Measurements from ENCODE around the gene PFKM.
"Not testable (repeated sequence)": the region's sequence is repeated elsewhere in the genome, so short reads cannot be mapped to it uniquely, and the experiment has no call there.

Gene PFKM

DNA sequence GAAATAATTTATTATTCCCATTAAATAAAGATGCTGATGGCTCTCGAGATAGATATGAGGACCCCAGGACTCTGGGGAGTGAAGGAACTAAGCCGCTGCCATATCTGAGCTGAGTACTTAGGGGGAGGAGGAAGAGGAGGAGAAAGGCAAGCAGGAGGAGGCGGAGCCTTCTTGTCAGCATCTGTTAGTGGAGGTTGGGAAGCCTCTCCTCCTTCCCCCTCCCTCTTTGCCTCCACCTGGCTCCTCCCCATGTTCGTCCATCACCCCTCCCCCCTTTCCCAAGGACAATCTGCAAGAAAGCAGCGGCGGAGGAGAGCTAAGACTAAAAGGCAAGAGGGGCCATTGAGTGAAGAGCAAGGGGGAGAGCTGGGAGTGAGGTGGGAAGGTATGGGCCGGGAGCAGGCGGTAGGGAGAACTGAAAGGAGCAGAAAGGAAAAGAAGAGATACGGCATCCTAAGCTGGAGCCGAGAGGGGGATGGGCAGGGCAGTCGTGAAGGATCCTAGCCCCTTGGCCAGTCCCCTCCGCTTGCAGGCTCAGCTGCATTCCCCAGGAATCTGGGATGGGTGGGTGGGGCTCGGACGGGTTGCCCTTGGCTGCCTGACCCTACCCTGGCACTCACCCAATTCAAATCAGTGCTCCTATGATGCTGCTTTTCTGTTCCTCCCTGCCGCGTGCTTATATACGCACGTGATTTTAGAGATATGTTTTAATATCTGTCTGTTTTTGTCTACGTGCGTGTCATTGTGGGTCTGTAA is at the start of gene PFKM:
Gene PFKM, plus strand, starts transcription at position 287 of the 756 bp plus-strand sequence. CDS start 3,411 bp downstream, outside the sequence.
- FAIRE-seq = no peak

DNA sequence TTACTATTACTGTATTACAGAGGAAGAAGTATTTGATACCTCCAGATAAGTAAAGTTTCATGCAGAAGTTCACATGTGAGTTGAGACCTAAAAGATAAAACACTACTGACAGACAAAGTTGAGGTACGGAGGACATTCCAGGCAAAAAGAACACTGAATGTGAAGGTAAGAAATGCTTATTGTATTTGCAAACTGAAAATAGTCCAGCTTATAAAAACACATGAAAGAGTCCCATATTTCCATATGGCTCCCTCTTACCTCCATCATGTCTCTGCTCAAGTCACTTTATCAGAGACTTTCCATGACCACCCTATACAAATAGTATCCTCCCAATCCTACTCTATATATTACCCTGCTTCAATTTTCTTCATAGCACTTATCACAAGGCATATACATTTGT is 49.1 kb upstream of the PFKM start:
- FAIRE-seq = no peak

DNA sequence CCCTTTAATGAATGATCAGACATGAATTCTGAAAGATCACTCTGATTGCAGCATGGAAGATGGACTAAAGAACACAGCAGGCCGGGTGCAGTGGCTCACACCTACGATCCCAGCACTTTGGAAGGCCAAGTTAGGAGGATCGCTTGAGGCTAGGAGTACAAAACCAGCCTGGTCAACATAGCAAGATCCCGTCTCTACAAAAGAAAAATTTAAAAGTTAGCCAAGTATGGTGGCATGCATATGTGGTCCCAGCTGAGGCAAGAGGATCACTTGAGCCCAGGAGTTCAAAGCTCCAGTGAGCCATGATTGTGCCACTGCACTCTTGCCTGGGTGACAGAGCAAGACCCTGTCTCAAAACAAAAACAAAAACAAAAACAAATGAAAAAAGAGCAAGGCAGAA is 48.4 kb upstream of the PFKM start:
- no peak for FAIRE-seq

DNA sequence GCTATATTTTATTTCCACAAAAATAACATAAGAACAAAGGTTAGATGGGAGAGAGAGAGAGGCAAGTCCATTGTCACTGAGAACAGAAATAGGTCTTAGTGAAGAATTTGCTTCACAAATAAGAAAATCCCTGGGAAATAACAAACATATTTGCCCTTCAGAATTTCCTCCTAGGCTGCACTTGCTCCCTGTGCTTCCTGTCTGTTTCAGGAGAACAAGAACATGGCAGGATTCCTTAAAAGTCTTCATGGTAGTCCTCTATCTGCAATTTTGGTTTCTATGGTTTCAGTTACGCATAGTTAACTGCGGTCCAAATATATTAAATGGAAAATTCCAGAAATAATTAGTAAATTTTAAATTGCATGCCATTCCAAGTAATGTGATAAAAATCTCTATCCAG is 47.4 kb upstream of the PFKM start:
- FAIRE-seq = no peak

DNA sequence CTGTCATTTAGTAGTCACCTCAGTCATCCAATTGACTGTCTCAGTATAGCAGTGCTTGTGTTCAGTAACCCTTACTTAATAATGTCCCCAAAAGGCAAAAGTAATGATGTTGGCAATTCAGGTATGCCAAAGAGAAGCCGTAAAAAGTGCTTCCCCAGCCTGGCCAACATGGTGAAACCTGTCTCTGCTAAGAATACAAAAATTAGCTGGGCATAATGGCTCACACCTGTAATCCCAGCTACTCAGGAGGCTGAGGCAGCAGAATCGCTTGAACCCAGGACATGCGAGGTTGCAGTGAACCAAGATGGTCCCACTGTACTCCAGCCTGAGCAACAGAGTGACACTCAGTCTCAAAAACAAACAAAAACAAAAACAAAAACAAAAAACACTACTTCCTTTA is 46.9 kb upstream of the PFKM start:
- FAIRE-seq = no peak

DNA sequence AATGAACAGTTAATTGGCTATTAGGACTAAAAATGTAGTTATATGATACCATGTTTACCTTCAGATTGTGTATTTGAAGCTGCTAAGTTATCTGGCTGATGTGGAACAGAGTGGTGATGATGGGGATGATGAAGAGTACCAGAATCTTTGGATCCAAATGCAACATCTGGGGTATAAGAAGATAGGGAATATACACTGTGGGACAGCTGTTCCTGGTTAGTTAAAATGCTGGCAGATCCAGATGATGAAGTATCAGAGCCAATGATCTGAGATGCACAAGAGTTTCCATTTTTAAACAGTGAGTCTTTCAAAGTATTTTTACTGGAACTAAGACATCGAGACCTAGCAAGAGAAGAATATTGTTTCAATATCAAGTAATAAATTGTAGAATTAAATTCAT is 44.9 kb upstream of the PFKM start:
- FAIRE-seq = no peak

DNA sequence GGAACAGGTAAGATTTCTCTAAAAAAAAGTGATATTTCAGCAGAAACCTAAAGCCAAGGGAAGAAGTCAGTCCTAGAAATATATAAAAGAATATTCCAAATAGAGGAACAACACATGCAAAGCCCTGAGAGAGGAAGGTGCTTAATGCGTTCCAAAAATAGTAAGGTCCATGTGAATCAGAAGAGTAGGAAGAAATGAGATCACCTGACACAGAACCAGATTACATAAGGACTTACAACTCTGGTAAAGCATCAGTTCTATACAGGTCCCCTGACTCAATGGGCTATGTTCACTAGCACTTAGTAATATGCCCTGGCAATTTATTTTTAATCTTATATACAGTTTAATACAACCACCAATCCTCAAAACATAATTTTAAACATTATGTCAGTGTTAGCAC is 43.3 kb upstream of the PFKM start:
- no peak for FAIRE-seq

DNA sequence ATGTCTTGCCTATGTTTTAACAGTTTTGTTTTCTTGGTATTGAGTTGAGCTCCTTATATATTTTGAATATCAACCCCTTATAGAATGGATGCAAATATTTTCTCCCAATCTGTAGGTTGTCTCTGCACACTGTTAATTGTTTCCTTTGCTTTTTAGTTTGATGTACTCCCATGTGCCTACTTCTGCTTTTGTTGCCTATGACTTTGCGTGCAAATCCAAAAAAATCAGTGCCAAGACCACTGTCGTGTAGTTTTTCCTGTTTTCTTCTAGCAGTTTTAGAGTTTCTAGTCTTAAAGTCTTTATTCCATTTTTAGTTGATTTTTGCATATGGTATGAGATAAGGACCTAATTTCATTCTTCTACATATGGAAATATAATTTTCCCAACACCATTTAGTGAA is 42.1 kb upstream of the PFKM start:
- no peak for FAIRE-seq

DNA sequence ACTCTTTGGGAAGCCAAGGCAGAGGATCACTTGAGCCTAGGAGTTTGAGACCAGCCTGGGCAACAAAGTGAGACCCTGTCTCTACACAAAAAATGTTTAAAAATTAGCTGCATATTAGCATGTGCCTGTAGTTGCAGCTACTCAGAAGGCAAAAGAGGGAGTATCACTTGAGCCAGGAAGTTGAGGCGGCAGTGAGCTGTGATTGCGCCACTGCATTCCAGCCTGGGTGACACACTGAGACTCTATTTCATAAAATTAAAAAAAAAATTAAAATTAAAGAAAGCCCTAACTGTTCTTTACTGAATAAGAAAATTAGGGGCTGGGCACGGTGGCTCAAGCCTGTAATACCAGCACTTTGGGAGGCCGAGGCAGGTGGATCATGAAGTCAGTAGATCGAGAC is 40.3 kb upstream of the PFKM start:
- no peak for FAIRE-seq

DNA sequence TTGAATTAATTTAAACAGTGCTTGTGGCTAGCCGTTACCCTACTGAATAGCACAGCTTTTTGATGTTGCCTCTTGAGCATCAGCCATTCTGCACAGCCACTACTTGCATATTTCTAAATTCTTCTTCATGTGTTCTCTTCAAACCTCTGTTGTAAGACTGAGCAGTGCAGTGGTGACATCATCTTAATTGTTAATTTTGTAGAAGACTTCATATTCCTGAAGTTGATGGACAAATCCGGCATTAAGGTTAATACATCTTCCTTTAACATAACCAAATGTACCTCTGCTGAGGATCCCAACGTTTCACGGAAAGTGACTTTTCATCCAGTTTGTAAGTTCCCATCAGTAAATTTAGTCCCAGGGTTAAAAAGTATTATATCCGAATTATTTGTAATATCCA is 38.9 kb upstream of the PFKM start:
- FAIRE-seq = no peak

DNA sequence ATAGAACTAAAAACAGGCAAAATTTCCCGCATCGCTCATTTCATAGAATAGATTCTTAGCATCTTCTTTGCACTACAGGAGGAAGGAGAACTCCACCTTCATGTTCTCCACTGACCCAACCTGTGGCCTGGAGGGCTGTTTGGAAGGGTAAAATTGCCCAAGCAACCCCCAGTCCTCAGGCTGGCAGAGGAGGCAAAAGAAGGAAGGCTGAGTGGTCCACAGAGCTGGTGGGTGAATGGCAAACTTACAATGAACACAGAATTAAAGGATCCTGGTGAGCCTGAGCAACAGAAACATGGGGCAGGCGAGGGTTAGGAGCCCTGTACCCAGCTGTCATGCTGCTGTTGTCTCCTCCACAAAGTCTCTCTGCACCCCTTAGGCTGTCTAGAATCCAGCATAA is 38.3 kb upstream of the PFKM start:
- FAIRE-seq = no peak

DNA sequence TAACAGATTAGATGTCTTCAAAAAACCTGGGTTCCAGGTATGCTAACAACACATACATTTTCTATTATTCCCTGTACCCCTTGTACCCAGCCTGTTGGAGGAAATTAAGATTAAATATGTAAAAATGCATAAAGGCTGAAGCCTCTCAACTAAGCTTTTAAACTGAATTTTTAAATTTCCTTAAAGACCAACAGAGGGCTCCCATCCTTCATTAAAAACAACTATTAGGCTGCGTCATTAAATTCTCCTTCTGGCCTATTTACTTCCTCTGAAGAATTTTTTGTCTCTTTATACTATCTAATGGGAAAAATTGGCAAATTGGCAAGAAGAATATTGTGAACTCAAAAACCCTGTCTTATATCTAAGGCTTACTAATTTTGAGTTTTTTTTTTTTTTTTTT is 35.1 kb upstream of the PFKM start:
- FAIRE-seq = no peak

DNA sequence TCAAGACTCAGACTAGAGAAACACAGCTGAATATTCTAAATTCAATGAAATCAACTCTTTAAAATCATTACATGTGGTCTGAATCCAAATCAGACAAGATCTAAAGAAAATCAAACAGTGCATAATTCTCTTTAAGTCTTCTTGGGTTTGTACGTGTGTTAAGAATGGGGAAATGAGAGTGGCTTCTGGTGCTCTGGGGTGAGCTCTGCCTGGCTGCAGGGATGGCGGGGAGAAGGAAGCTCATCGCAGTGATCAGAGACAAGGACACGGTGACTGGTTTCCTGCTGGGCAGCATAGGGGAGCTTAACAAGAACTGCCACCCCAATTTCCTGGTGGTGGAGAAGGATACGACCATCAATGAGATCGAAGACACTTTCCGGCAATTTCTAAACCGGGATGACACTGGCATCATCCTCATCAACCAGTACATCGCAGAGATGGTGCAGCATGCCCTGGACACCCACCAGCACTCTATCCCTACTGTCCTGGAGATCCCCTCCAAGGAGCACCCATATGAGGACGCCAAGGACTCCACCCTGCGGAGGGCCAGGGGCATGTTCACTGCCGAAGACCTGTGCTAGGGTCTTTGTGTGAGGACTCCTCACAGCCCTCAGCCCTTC is 34.2 kb upstream of the PFKM start:
- FAIRE-seq = no peak

DNA sequence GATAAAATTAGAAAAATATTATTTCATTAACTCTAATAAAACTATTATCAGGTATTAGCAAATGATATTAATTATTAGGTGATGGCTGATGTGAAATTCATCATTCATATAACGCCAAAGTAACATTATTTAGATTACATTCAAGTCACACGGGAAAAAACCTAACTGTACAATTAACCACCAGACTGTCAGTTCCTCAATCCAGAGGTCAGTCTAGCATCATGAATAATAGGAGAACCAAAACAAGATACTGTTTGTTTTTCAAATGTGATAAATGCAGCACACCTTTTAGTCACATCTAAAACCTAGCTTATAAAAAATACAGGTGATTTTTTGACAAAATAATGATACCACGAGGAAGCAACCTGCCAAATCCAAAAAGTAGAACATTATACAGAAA is 32.8 kb upstream of the PFKM start:
- FAIRE-seq = no peak

DNA sequence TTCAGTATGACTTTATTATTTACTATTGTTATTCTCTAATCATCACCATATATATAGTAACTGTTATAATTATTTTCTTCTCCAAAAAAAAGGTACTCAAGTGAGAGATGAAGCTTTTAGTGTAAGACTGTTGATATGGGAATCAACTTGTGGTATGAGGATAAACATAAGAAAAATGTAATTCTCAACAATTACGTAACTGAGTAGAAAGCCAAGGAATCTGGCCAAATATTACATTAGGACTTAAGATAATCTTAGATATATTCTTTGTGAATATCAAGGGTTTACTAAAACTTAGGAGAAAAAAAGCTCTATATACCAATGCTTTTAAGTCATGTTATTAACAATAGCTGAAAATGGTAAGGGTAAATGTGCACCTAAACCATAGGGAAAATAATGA is 26.6 kb upstream of the PFKM start:
- no peak for FAIRE-seq

DNA sequence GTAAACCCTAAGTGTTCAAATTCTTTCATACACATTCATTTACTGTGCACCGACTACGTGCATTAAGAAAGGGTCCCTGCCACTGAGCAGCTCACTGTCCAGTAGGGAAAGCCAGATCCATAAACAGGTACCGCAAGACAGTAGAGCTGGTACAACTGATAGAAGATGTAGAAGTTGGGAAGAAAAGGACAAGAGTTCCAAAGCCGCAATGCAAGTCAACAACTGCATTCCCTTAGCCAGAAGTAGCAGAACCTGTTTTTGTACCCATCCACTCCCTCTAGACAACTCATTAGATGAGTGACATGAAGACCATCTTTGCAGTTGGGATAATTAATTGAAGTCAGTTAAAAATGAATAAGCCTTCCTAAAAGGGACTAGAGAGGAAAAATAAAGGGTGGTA is 14.6 kb upstream of the PFKM start:
- no peak for FAIRE-seq

DNA sequence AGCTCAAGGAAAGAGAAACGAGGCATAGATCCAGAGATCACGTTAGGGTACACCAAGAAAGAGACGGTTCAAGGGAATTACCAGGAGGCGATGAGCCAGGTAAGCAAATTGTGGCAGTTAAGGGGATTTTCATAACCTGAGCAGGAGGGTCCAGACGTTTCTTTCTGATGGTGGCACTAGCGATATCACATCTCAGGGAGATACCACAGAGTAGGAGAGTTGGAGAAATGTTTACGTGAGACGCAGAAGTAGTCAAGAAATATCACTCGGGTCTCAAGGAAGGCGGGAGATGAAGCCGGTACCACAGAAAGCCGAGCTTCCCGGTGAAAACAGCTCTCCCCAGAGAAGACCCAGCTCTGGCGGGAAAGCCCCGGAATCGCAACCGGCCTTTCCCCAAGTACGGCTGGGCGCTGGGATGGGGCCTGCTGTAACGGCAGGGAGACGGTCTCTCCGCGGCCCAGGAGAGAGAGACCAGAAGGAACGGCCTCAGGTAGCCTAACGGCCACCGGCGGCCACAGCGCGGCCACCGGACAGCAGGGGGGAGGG is 13.8 kb upstream of the PFKM start:
- FAIRE-seq = no peak

DNA sequence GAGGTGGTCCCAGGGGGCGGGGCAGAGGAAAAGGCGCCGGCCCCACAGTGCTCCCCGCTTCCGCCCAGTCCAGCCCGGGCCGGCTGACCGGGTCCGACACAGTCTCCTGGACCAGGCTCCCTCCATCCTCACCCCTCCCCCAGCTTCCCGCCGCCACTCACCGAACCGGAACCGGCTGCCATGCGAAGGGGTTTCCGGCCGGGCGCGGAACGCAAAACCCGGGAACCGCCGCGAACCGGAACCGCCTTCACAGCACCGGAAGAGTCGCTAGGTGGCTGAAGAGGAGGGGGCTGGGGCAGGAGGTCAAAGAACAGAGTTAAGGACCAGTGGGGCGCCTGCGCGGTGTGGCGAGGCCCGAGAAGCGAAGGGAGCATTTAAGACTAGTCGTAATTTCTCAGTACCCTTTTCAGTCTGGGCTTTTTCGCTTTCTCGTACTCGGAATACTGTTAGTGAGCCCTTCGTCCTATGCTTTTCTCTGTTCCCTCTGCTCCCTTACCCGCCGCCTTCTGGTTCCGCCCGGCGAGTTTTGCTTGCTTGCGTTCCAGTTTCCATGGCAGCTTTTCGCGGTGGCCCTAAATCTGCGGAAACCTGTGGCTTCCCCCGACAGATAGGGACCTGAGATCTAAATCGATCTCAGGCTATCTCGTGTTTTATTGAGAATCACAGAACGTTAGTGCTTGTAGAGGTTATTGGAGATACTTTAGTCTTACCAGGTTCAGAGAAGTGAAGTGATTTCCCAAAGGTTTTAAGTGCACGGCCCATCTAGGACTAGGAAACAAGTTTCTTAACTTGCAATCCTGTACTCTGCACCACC is 13.1 kb upstream of the PFKM start, which contains the start of gene SENP1:
Gene SENP1, minus strand, starts transcription at position 213 of the 814 bp plus-strand sequence. CDS start 4,607 bp downstream, outside the sequence.
- no peak for FAIRE-seq

DNA sequence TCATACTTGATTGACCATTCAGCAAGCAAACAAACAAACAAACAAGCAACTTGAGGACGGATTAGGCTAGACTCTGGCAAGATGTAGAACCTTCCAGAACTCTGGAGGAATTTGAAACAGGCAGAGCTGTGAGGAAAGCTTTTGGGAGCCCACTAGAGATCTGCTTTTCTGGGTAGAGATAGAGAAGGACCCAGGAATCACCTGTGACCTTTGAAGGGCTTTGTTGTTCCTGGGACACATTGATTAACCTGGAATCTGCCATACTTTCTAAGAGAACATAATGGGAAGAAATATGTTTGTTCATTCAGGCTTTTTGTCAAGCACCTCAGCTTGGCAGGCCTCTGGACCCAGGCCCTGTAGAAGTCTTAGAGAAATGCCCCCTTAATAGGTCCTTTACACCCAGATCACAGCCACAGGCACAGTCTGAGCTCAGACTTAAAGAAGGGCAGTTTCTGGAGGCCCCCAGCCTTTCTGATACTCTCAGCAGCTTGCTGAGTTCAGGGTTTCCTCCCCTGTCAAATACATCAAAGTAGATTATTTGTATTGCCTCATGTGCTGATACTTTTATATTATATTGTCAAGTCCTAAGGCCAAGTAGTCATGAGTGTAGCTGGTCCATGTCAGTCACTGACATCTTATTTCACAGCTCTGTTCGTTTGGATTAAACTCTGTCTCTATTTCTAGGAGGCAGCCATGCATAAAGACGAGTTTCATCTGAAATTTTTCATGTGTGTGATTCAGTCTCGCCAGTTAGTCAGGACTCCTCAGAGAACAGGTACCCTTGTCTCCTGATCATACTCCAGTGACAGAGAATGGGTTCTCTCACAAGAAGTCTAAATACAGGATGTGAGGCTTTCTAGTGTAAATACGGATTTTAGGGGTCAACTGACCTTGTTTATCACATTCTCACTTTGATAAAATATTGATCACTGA is 12.2 kb upstream of the PFKM start:
- FAIRE-seq = no peak

DNA sequence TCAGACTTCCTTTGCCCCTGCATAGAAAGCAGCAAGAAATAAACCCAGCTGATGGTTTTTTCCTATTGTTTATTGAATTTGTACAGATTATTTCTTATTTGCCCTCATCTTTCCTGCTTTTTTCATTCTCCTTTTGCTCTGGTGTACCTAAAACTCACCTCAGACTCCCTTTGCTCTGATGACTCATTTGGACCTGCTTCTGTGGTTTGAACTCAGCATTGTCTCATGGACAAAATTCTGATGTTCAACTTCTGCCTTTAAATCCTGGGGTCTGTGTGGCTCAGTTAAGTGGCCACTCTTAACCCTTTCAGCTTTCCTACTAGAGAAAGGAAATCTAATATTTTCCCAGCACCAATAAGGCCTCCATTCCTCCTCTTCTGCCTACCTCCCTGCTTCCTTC is 9.7 kb upstream of the PFKM start:
- FAIRE-seq = no peak

DNA sequence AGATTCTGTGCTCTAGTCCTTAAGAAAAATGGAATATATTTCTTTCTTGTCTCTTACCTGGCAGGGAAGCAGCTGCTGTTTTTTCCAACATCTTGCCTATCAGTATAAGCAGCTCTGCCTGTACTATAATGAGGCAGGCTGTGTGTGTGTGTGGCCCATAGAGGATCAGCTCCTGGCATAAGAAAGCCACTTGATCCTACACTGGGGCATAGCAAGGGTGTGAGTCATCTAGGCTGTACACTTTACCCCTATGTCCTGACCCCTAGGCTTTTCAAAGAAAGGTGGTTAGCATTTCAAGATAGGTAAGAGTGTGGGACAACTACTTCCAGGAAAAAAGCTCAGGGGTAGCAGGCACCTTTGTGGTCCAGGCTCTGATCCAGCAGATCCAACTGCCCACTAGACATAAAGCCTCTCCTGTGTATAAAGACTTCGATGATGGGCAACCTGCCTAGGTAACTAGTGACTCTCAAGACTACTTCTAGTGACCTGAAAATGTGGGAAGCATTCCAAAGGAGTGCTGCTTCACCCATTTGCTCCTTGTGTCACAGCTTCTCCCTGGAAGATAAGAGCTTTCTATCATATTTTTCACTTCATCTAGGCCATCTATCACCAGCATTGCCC is 8.4 kb upstream of the PFKM start:
- no peak for FAIRE-seq

DNA sequence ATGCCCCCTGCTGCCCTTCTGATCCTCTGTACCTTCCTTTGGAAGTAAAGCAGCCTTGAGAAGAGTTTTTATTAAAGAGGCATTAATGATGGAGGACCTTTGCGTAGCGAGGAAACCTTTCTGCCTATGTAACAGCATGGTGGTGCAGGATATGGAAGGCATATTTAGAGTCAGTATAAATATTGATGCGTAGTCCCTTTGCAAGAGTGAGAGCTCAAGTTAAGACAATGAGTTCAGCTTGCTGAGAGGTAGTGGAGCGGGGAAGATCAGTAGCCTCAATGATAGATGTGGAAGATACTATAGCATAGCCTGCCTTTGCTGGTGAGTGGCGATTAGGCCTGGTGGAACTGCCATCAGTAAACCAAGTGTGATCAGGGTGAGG is 7.9 kb upstream of the PFKM start:
- FAIRE-seq = not testable (repeated sequence)
